ENCODE results near the gene AUTS2.

- TF ChIP-seq CTCF (tag by site-specific recombination; IDR thresholded peaks at IDR 0.05) = no peak
- no peak for TF ChIP-seq ZSCAN5A (tag by site-specific recombination; IDR thresholded peaks at IDR 0.05)
- TF ChIP-seq ZBTB44 (tag by site-specific recombination; IDR thresholded peaks at IDR 0.05) = no peak
These were observed 144.0 kb downstream of the AUTS2 start for GRCh38 chr7:69742237-69742636.
